ENCODE data around the gene CDADC1. TPM values are rescaled to one million over a fixed set of nuclear protein-coding genes. Genes with fewer than 3 reads are reported as not detected.
"Not testable (repeated sequence)": the region's sequence is repeated elsewhere in the genome, so short reads cannot be mapped to it uniquely, and the experiment has no call there.

CDADC1 gene
- total RNA-seq, 4 donors from 2014 or later: 1.1 to 4.0 (median 2.8) TPM

GRCh38 chr13:49322702-49323101, 75.0 kb downstream of the CDADC1 start:
- intact Hi-C loops (cut with DNase I): no loop called here
- TF ChIP-seq CTCF (IDR thresholded peaks at IDR 0.05) (no peak), POLR2A (IDR thresholded peaks at IDR 0.05) (no peak)
- Histone ChIP-seq H3K36me3 (peaks cover 0 to 49% (median 0%) of the 10 kb centered on the region in 3 donors), H3K4me1 (peaks cover 0 to 5% (median 0%) of the 10 kb centered on the region in 3 donors), H3K9me3 (no peaks in the 10 kb centered on the region), H3K27ac (no peak overlapping the region), H3K27me3 (no peaks in the 10 kb centered on the region), H3K4me3 (no peak overlapping the region)
- no peak for DNase-seq
- WGBS, 2 donors: 87 to 94% methylated on average over 2 of the region's 2 CpGs

GRCh38 chr13:49323344-49323743, 75.6 kb downstream of the CDADC1 start:
- Histone ChIP-seq H3K4me1 (peaks cover 0 to 5% (median 0%) of the 10 kb centered on the region in 3 donors), H3K9me3 (no peaks in the 10 kb centered on the region), H3K4me3 (no peak overlapping the region), H3K27me3 (no peaks in the 10 kb centered on the region), H3K27ac (no peak overlapping the region), H3K36me3 (peaks cover 0 to 52% (median 0%) of the 10 kb centered on the region in 3 donors)
- DNase-seq: no peak
- 85 to 87% methylated on average over 4 to 7 of the region's 7 CpGs for WGBS, 2 donors
- intact Hi-C loops (cut with DNase I): no loop called here
- no peak for TF ChIP-seq CTCF (IDR thresholded peaks at IDR 0.05)
- no peak for TF ChIP-seq POLR2A (IDR thresholded peaks at IDR 0.05)

- no peaks in the 10 kb centered on the region for H3K4me1 ChIP-seq
- H3K36me3 ChIP-seq: peaks cover 0 to 62% (median 0%) of the 10 kb centered on the region in 3 donors
- no peak for DNase-seq
- TF ChIP-seq POLR2A (IDR thresholded peaks at IDR 0.05) (no peak), CTCF (IDR thresholded peaks at IDR 0.05) (no peak)
- H3K9me3 ChIP-seq: no peaks in the 10 kb centered on the region
- peak overlapping the region in 3 of 4 donors; percentile 11 to 41 (median 22) for H3K27ac ChIP-seq
- no peak overlapping the region for H3K4me3 ChIP-seq
- intact Hi-C loops (cut with DNase I): no loop called here
- no peaks in the 10 kb centered on the region for H3K27me3 ChIP-seq
- 66 to 71% methylated on average over 7 of the region's 7 CpGs for WGBS, 2 donors
Measured at GRCh38 chr13:49326222-49326917, 78.6 kb downstream of the CDADC1 start.

GRCh38 chr13:49327145-49327544, 79.4 kb downstream of the CDADC1 start:
- H3K27me3 ChIP-seq; H3K4me3 ChIP-seq; H3K4me1 ChIP-seq; DNase-seq; intact Hi-C loops (cut with DNase I); H3K9me3 ChIP-seq: not testable (repeated sequence)
- Histone ChIP-seq H3K27ac (peak overlapping the region in 1 of 4 donors; percentile 22), H3K36me3 (peaks cover 0 to 69% (median 0%) of the 10 kb centered on the region in 3 donors)
- WGBS, 2 donors: 91 to 94% methylated on average over 3 of the region's 3 CpGs

- no peak overlapping the region for H3K4me3 ChIP-seq
- DNase-seq: no peak
- intact Hi-C loops (cut with DNase I): no loop called here
- no peak for TF ChIP-seq POLR2A (IDR thresholded peaks at IDR 0.05)
- TF ChIP-seq CTCF (IDR thresholded peaks at IDR 0.05): no peak
- no peaks in the 10 kb centered on the region for H3K4me1 ChIP-seq
- no peaks in the 10 kb centered on the region for H3K27me3 ChIP-seq
- H3K36me3 ChIP-seq: peaks cover 0 to 51% (median 0%) of the 10 kb centered on the region in 3 donors
- H3K9me3 ChIP-seq: no peaks in the 10 kb centered on the region
- 84 to 88% methylated on average over 7 to 8 of the region's 8 CpGs for WGBS, 2 donors
- H3K27ac ChIP-seq: no peak overlapping the region
Measured at GRCh38 chr13:49329831-49330545, 82.3 kb downstream of the CDADC1 start.

Measured in esophagus squamous epithelium (tissue), 5 donors.